Coronary artery (tissue), 2 donors: ENCODE measurements around the gene UST.

Experiments used
- DNase-seq: peaks from one replicate; pipeline ENCODE4 v3.0.0-alpha.2; 2017; ENCODE audit warnings: low spot score
- H3K27ac ChIP-seq, 2 donors: fragments of 200-600 bp; sonication (generic); one replicate each; pipeline ENCODE4 v1.5.1; 2016 to 2019
- H3K4me3 ChIP-seq: fragments of 200-600 bp; sonication (generic); 2 replicates; pipeline ENCODE4 v1.5.1; 2016; ENCODE audit warnings: mild to moderate bottlenecking, moderate library complexity
- TF ChIP-seq, protein P1 (sequence below): fragments of 200-600 bp; sonication (generic); IDR thresholded peaks from one replicate; pipeline ENCODE4 v1.5.1; 2019; ENCODE audit warnings: antibody characterized with exemption

Gene UST

GRCh38 chr6:148827416-148828045 lies 80.7 kb downstream of the UST start:
- Histone ChIP-seq H3K4me3 (no peak overlapping the region), H3K27ac (no peak overlapping the region)
- no peak for DNase-seq
- TF ChIP-seq, protein P1, sequence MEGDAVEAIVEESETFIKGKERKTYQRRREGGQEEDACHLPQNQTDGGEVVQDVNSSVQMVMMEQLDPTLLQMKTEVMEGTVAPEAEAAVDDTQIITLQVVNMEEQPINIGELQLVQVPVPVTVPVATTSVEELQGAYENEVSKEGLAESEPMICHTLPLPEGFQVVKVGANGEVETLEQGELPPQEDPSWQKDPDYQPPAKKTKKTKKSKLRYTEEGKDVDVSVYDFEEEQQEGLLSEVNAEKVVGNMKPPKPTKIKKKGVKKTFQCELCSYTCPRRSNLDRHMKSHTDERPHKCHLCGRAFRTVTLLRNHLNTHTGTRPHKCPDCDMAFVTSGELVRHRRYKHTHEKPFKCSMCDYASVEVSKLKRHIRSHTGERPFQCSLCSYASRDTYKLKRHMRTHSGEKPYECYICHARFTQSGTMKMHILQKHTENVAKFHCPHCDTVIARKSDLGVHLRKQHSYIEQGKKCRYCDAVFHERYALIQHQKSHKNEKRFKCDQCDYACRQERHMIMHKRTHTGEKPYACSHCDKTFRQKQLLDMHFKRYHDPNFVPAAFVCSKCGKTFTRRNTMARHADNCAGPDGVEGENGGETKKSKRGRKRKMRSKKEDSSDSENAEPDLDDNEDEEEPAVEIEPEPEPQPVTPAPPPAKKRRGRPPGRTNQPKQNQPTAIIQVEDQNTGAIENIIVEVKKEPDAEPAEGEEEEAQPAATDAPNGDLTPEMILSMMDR: no peak

DNA sequence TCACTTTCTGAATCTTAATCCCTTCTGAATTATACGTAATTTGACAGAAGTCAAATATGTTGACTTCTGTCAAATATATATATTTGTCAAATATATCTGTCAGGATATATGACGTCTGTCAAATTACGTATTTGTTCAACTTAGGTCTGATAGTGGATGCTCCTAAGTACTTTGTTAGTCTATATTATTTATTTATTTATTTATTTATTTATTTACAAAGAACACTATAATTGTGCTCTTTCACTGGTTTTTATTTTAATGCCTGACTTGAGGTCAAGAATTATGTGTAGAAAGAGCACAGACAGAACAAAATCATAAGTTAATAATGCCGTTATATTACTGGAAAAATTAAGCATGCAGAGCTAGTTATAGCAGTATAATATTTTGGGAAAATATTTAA lies 81.2 kb downstream of the UST start:
- no peak overlapping the region for H3K4me3 ChIP-seq
- DNase-seq: no peak
- TF ChIP-seq, protein P1: no peak

GRCh38 chr6:148829415-148830101 lies 82.7 kb downstream of the UST start:
- H3K4me3 ChIP-seq: no peak overlapping the region
- TF ChIP-seq, protein P1: no peak
- no peak overlapping the region for H3K27ac ChIP-seq
- no peak for DNase-seq

More for the DNA sequence above, 81.2 kb downstream of the UST start:
- no peak overlapping the region for H3K27ac ChIP-seq

DNA sequence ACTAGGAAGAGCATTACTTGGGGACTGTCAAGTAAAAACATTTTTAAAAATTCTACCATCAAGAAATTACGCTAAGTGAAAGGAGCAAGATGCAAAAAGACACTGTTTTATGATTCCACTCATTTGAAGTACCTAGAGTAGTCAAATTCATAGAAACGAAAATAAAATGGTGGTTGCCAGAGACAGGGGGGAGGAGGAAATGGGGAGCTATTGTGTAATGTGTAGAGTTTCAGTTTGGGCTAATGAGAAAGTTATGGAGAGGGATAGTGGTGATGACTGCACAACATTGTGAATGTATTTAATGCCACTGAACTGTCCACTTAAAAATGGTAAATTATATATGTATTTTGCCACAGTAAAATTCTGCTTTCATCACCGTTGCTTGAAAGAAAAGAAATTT lies 83.8 kb downstream of the UST start:
- no peak for DNase-seq
- Histone ChIP-seq H3K4me3 (no peak overlapping the region), H3K27ac (no peak overlapping the region)
- TF ChIP-seq, protein P1: no peak

DNA sequence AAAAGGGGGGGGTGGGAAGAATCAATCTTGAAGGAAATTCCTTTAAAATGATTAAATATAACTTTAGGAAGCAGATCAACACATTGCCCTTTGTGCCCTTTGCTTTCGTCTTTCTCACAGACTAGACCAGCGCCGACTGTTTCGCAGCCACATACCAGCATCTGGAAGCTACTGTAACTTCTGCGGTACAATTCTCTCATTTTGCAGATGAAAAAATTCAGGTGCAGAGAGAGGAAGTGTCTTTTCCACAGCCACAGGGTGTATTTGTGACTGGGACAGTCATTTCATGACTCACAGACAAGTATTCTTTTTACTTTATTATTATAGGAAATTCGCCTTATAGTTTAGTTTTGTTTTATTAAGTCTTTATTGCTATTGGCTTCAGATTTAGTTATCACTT lies 84.2 kb downstream of the UST start:
- Histone ChIP-seq H3K27ac (no peak overlapping the region), H3K4me3 (no peak overlapping the region)
- TF ChIP-seq, protein P1: no peak
- DNase-seq: no peak

GRCh38 chr6:148831531-148831930 lies 84.7 kb downstream of the UST start:
- no peak for DNase-seq
- TF ChIP-seq, protein P1: no peak
- H3K4me3 ChIP-seq: no peak overlapping the region
- H3K27ac ChIP-seq: no peak overlapping the region

DNA sequence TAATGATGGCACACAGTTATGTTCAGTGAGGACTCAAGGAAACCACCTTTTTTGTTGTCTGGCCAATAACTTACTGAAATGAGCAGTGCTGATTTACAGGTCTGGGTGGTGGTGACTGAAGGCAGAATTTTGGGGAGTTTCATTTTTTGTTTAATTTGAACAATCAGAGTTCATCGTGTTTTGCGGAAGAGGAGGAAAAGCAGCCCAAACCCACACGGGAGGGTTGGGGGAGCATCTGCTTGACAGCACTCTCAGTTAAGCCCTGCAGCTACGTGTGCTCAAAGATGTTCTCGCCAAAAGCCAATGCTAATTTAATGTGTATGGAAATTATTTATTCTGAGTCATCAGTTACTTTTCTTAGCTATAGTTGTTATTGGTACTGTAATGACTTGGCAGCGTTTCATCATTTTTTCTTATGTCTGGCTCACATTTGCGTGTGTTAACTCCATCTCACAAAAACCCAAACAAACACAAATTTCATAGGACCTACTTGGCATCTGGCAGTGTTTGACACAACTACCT lies 89.2 kb downstream of the UST start:
- no peak for DNase-seq
- TF ChIP-seq, protein P1: no peak
- no peak overlapping the region for H3K4me3 ChIP-seq
- no peak overlapping the region for H3K27ac ChIP-seq
